Fibroblast of lung (primary cell): ENCODE results near the gene RNASE1. TPM values are rescaled to one million over a fixed set of nuclear protein-coding genes. Genes with fewer than 3 reads are reported as not detected.
"Not testable (repeated sequence)": the region's sequence is repeated elsewhere in the genome, so short reads cannot be mapped to it uniquely, and the experiment has no call there.

Experiments used
- DNase-seq, 2 donors: peaks; one replicate each; pipeline versions ENCODE4 v3.0.0 to v3.0.0-alpha.2; 2010; ENCODE audit warnings: low read depth in 2 of 2
- H2AFZ ChIP-seq: 2 replicates; pipeline ENCODE4 v1.5.1; 2012; ENCODE audit warnings: low read length, control low read depth, inconsistent platforms
- H3K27ac ChIP-seq: 2 replicates; pipeline ENCODE4 v1.5.1; 2011; ENCODE audit warnings: low read length, control low read depth; ENCODE audit not compliant: insufficient read depth
- H3K27me3 ChIP-seq: 2 replicates; pipeline ENCODE4 v1.5.1; 2011; ENCODE audit warnings: mild to moderate bottlenecking, low read length; ENCODE audit not compliant: control insufficient read depth, insufficient read depth
- H3K36me3 ChIP-seq: 2 replicates; pipeline ENCODE4 v1.5.1; 2011; ENCODE audit warnings: low read length; ENCODE audit not compliant: control insufficient read depth, insufficient read depth
- H3K4me1 ChIP-seq: 2 replicates; pipeline ENCODE4 v1.5.1; 2011; ENCODE audit warnings: low read length; ENCODE audit not compliant: control insufficient read depth, insufficient read depth; ENCODE audit errors: extremely low read depth
- H3K4me2 ChIP-seq: 2 replicates; pipeline ENCODE4 v1.5.1; 2011; ENCODE audit warnings: low read length, control low read depth; ENCODE audit not compliant: insufficient read depth; ENCODE audit errors: extremely low read depth
- H3K4me3 ChIP-seq, 4 experiments: fragments of 200-600 bp in 1 of 4; sonication (generic) in 1 of 4; replicated peaks in 1 of 4; 2 replicates each; pipeline ENCODE4 v1.5.1; 2011 to 2016; ENCODE audit warnings: low read length in 4 of 4, low read depth in 3 of 4, mild to moderate bottlenecking in 3 of 4, control low read depth in 2 of 4, inconsistent platforms in 1 of 4, mixed read lengths in 1 of 4; ENCODE audit not compliant: insufficient read depth in 1 of 4; ENCODE audit errors: control extremely low read depth in 1 of 4
- H3K79me2 ChIP-seq: 2 replicates; pipeline ENCODE4 v1.5.1; 2012; ENCODE audit warnings: mild to moderate bottlenecking, low read length, inconsistent platforms; ENCODE audit not compliant: control insufficient read depth, insufficient read depth
- H3K9ac ChIP-seq: 2 replicates; pipeline ENCODE4 v1.5.1; 2011; ENCODE audit warnings: mild to moderate bottlenecking, low read length, control low read depth; ENCODE audit not compliant: insufficient read depth
- H3K9me3 ChIP-seq: 2 replicates; pipeline ENCODE4 v1.5.1; 2012; ENCODE audit warnings: low read depth, low read length; ENCODE audit not compliant: control insufficient read depth, insufficient read depth
- H4K20me1 ChIP-seq: 2 replicates; pipeline ENCODE4 v1.5.1; 2011; ENCODE audit warnings: low read length; ENCODE audit not compliant: control insufficient read depth, insufficient read depth; ENCODE audit errors: extremely low read depth
- CTCF ChIP-seq, 2 donors: IDR thresholded peaks in 1 of 2; conservative IDR thresholded peaks in 1 of 2; 1 replicate in 1 of 2; 2 replicates in 1 of 2; pipeline ENCODE4 v1.5.1; 2011 to 2012; ENCODE audit warnings: low read length in 2 of 2, control low read depth in 1 of 2, inconsistent platforms in 1 of 2, low read depth in 1 of 2, mild to moderate bottlenecking in 1 of 2
- EZH2 ChIP-seq: IDR thresholded peaks from 2 replicates; pipeline ENCODE4 v1.5.1; 2012; ENCODE audit warnings: low read length, control low read depth, mild to moderate bottlenecking; ENCODE audit errors: missing control alignments
- polyA plus RNA-seq, 2 donors: library from polyadenylated mRNA; depleted of rRNA in 1 of 2; stranded (reverse) in 1 of 2; unstranded in 1 of 2; fragments of >200 nt; gene quantifications; 2 replicates each; pipeline ENCODE4 v1.2.1, GENCODE V29; 2011 to 2012; ENCODE audit warnings: missing spikeins in 1 of 2
- total RNA-seq: library from RNA; depleted of rRNA; stranded (reverse); fragments of >200 nt; gene quantifications from 2 replicates; pipeline ENCODE4 v1.2.1, GENCODE V29; 2014

RNASE1 gene
- total and polyA plus RNA-seq, 2 donors (not counting 1 experiment from before 2014, with no cell fraction given) = not detected

- TF ChIP-seq CTCF (conservative IDR thresholded peaks at IDR 0.05 in 1 of 2, IDR thresholded peaks at IDR 0.05 in 1 of 2; ENCODE audit: low read depth in 1 of 2, low read length in 2 of 2) (peak; percentile 20 to 48), EZH2 (no peak)
- no peaks in the 10 kb centered on the region for H3K36me3 ChIP-seq
- H3K4me3 ChIP-seq = no peak overlapping the region
- H3K9ac ChIP-seq = no peak overlapping the region
- no peaks in the 10 kb centered on the region for H3K79me2 ChIP-seq
- H3K9me3 ChIP-seq = no peaks in the 10 kb centered on the region
- H4K20me1 ChIP-seq = no peaks in the 10 kb centered on the region
- H3K27me3 ChIP-seq = no peaks in the 10 kb centered on the region
- peak; percentile 3 to 5 for DNase-seq
- no peaks in the 10 kb centered on the region for H3K4me1 ChIP-seq
- no peak overlapping the region for H2AFZ ChIP-seq
- no peak overlapping the region for H3K4me2 ChIP-seq
- no peak overlapping the region for H3K27ac ChIP-seq
Measured at GRCh38 chr14:20836668-20837338, 34.2 kb upstream of the RNASE1 start.

- Histone ChIP-seq H3K36me3 (no peaks in the 10 kb centered on the region), H3K27ac (no peak overlapping the region), H3K9ac (no peak overlapping the region), H2AFZ (no peak overlapping the region), H3K4me2 (no peak overlapping the region), H3K9me3 (no peaks in the 10 kb centered on the region), H4K20me1 (no peaks in the 10 kb centered on the region), H3K79me2 (no peaks in the 10 kb centered on the region), H3K4me1 (no peaks in the 10 kb centered on the region), H3K27me3 (no peaks in the 10 kb centered on the region), H3K4me3 (no peak overlapping the region)
- no peak for TF ChIP-seq CTCF (conservative IDR thresholded peaks at IDR 0.05 in 1 of 2, IDR thresholded peaks at IDR 0.05 in 1 of 2; ENCODE audit: low read depth in 1 of 2, low read length in 2 of 2)
- TF ChIP-seq EZH2 = no peak
- no peak for DNase-seq
Measured at GRCh38 chr14:20834899-20835298, 32.3 kb upstream of the RNASE1 start.

- Histone ChIP-seq H4K20me1 (no peaks in the 10 kb centered on the region), H3K4me2 (no peak overlapping the region), H3K27me3 (no peaks in the 10 kb centered on the region), H3K36me3 (no peaks in the 10 kb centered on the region), H3K4me3 (no peak overlapping the region), H2AFZ (no peak overlapping the region), H3K27ac (no peak overlapping the region), H3K4me1 (no peaks in the 10 kb centered on the region), H3K79me2 (no peaks in the 10 kb centered on the region), H3K9ac (no peak overlapping the region), H3K9me3 (no peaks in the 10 kb centered on the region)
- TF ChIP-seq EZH2 = no peak
- TF ChIP-seq CTCF (conservative IDR thresholded peaks at IDR 0.05 in 1 of 2, IDR thresholded peaks at IDR 0.05 in 1 of 2; ENCODE audit: low read depth in 1 of 2, low read length in 2 of 2) = no peak
- no peak for DNase-seq
Measured at GRCh38 chr14:20830831-20831230, 28.2 kb upstream of the RNASE1 start.

GRCh38 chr14:20828024-20828694 lies 25.5 kb upstream of the RNASE1 start:
- H3K36me3 ChIP-seq, H3K9ac ChIP-seq, H3K4me3 ChIP-seq, H3K4me2 ChIP-seq, H3K9me3 ChIP-seq, H3K79me2 ChIP-seq, H3K4me1 ChIP-seq, H4K20me1 ChIP-seq, H3K27me3 ChIP-seq, DNase-seq, H2AFZ ChIP-seq, H3K27ac ChIP-seq: not testable (repeated sequence)
